GM12873 (cell line): ENCODE measurements around the gene PTPRK.

Experiments used
- TF ChIP-seq, protein P1 (sequence below): IDR thresholded peaks from 2 replicates; pipeline ENCODE4 v1.5.1; 2012; ENCODE audit warnings: low read depth, mild to moderate bottlenecking, moderate library complexity, low read length, control low read depth; ENCODE audit not compliant: insufficient read depth; ENCODE audit errors: missing control alignments

Gene PTPRK

DNA sequence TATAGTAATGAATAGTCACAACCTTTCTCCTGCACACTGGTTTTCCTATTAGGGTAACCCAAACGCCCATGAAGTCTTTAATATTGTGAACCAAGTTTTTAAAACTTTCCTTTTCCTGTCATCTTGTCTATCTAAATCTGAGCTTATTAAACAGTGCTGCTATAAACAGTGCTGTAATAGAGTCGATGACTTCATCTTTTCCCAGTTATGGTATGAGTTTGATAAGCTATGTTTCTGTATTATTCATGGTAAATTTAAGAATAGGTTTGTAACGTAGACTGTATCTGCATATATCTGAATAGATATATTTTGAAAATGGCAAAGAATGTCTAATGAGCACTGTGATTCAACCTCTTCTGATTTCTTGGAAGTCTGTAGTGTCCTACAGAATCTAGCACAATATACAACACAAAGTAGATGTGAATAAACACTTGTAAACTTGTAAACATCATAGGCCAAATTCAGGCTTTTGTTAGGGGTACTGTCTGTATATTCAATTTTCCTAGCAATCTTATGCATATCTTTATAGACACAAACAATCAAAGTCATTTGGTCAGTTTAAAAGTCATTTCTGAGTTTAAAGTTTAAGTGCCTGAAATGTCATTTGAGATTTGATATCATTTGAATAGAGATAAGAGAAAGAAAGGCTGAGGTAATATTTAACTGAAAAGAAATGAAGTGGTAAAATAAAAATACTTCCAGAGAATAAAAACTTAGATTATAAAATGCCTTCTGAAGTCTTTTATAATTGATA lies 155.5 kb downstream of the PTPRK start:
- TF ChIP-seq, protein P1, sequence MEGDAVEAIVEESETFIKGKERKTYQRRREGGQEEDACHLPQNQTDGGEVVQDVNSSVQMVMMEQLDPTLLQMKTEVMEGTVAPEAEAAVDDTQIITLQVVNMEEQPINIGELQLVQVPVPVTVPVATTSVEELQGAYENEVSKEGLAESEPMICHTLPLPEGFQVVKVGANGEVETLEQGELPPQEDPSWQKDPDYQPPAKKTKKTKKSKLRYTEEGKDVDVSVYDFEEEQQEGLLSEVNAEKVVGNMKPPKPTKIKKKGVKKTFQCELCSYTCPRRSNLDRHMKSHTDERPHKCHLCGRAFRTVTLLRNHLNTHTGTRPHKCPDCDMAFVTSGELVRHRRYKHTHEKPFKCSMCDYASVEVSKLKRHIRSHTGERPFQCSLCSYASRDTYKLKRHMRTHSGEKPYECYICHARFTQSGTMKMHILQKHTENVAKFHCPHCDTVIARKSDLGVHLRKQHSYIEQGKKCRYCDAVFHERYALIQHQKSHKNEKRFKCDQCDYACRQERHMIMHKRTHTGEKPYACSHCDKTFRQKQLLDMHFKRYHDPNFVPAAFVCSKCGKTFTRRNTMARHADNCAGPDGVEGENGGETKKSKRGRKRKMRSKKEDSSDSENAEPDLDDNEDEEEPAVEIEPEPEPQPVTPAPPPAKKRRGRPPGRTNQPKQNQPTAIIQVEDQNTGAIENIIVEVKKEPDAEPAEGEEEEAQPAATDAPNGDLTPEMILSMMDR: no peak

DNA sequence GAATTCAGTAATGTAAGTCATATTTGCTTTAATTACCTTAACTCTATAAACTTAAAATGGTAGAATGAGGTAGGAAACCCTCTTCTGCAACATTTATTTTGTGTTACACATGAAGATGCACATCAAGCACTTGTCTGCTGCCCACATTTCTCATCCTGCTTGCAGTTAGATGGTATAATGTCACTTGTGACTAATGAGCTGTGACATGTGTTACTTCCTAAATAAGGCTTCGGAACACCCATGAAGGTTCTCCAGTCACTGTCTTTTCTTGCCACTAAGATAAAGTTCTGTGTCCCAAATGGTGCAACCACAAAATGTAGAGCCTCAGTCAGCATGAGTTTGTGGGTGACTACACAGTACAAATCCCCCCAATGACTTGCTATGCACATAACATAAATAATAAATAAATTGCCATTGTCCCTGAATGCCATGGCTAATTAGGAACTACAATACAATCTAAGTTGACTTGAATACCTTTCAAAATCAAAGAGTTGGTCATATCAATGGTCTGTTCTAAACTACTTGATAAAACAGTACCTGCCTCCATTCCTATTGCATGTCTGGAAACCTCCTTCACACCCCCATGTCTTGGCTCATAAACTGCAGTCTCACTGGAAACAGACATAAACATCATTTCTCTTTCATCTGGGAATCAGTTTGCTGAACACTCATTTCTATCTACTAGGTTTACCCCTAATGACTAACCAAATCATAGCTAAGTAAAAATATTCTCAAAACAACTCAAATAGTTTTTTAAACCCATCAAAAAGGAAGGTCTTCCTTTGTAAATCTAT lies 157.2 kb downstream of the PTPRK start:
- TF ChIP-seq, protein P1: no peak

DNA sequence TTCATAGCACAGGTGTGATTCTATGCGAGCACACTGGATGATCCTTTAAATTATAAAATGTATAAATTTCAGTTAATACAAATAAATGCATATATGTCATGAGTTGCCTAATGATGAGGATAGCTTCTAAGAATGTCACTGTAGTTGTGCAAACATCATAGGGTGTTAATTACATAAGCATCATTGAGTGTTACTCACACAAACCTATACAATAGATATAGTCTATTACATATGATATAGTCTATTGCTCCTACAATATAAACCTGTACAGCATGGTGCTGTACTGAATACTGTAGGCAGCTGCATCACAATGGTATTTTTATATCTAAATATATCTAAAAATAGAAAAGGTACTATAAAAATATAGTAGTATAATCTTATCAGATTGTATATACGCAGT lies 159.0 kb downstream of the PTPRK start:
- TF ChIP-seq, protein P1: no peak

DNA sequence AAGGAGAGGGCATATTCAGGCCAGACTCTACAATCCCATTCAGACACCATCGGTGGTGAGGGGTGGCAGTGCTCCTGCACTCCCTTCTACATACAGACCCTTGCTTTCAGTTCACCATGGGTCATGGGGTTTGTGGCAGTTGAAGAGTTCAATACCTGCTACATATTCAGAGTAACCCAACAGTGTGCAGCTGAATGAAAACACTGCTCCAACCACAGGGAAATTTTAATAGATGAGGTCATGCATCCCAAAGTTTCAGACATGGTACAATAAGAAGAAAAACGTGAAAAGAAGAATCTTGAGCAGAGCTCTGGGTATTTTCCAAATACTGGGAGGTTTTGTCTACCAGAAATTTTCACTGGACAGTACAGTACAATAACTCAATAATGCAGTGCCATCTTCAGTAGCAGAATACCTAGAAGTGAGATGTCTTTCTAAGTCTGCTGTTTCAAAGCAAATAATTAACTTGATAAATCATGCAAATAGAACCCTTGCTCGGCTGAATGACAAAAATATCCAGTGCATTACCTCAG lies 162.1 kb downstream of the PTPRK start:
- TF ChIP-seq, protein P1: no peak

- TF ChIP-seq, protein P1: no peak
Observed at GRCh38 chr6:128357392-128358130, 162.8 kb downstream of the PTPRK start.

DNA sequence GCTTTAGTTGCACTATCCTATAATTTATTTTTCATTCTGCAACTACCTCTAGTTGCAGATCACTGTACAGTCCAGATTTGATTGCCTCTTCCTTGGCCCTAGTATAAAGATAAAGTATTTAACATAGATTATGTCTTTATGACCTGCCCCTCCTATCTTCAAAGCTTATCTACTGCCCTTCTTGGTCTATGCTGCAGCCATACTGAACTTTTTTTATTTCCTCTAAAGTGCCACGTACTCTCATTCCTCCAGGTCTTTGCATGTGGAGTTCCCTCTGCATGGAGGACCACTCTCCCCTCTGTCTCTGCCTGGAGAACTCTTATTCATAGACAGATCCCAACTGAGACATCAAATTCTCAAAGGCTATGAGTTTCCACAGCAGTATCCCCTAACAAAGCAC lies 168.0 kb downstream of the PTPRK start:
- TF ChIP-seq, protein P1: no peak

- TF ChIP-seq, protein P1: no peak
Observed at GRCh38 chr6:128351255-128351514, 169.2 kb downstream of the PTPRK start.
